Small intestine (tissue), 7 donors: ENCODE measurements around the gene KRT3. TPM values are rescaled to one million over a fixed set of nuclear protein-coding genes. Genes with fewer than 3 reads are reported as not detected.
"Not testable (repeated sequence)": the region's sequence is repeated elsewhere in the genome, so short reads cannot be mapped to it uniquely, and the experiment has no call there.

Experiments used
- DNase-seq, 2 donors: peaks; one replicate each; pipeline versions ENCODE4 v3.0.0 to v3.0.0-alpha.2; 2013
- FAIRE-seq: peaks from 2 replicates; lab custom pipeline; 2012; peaks lifted over from hg19 to GRCh38; lab: Jason Lieb, UNC
- H3K27ac ChIP-seq, 3 donors: one replicate each; pipeline ENCODE4 v1.5.1; 2013; ENCODE audit warnings: low read length in 2 of 3, mild to moderate bottlenecking in 2 of 3, control low read depth in 1 of 3, inconsistent platforms in 1 of 3, low read depth in 1 of 3, moderate library complexity in 1 of 3
- H3K27me3 ChIP-seq, 3 donors: one replicate each; pipeline ENCODE4 v1.6.1; 2013; ENCODE audit warnings: low read length in 3 of 3, inconsistent platforms in 1 of 3; ENCODE audit not compliant: control insufficient read depth in 3 of 3, insufficient read depth in 3 of 3
- H3K36me3 ChIP-seq, 3 donors: one replicate each; pipeline ENCODE4 v1.6.1; 2013; ENCODE audit warnings: low read length in 3 of 3, inconsistent platforms in 1 of 3, low read depth in 1 of 3, mild to moderate bottlenecking in 1 of 3, moderate library complexity in 1 of 3; ENCODE audit not compliant: control insufficient read depth in 3 of 3, insufficient read depth in 2 of 3
- H3K4me1 ChIP-seq, 3 donors: one replicate each; pipeline ENCODE4 v1.6.1; 2013; ENCODE audit warnings: low read length in 2 of 3, inconsistent platforms in 1 of 3, low read depth in 1 of 3, mild to moderate bottlenecking in 1 of 3, moderate library complexity in 1 of 3; ENCODE audit not compliant: control insufficient read depth in 3 of 3, insufficient read depth in 2 of 3
- H3K4me3 ChIP-seq, 3 donors: one replicate each; pipeline ENCODE4 v1.5.1; 2013; ENCODE audit warnings: low read length in 3 of 3, control low read depth in 1 of 3, inconsistent platforms in 1 of 3, low read depth in 1 of 3, mild to moderate bottlenecking in 1 of 3, moderate library complexity in 1 of 3
- H3K9me3 ChIP-seq, 2 donors: one replicate each; pipeline ENCODE4 v1.6.1; 2013; ENCODE audit warnings: low read depth in 1 of 2, low read length in 1 of 2; ENCODE audit not compliant: control insufficient read depth in 2 of 2, insufficient read depth in 1 of 2
- WGBS, 3 donors: extraction: QIAGEN DNeasy Blood & Tissue Kit; methylation state at CpG; one replicate each; pipeline ENCODE4 v1.1.7; 2013; 5-methylcytosine and 5-hydroxymethylcytosine counted together
- polyA plus RNA-seq, 4 donors: library from polyadenylated mRNA; stranded (reverse) in 3 of 4; unstranded in 1 of 4; fragments of 200-250 nt in 3 of 4; fragments of 120-200 nt in 1 of 4; gene quantifications; one replicate each; pipeline versions ENCODE4 v1.2.1 to v1.2.3, GENCODE V29; 2013
- donor health status: healthy with polysubstance abuse.
- donor health status: control.
- donor health status: control.
- donor health status: Bipolar disorder and iron deficiency.
- donor health status: healthy.

KRT3 gene
- polyA plus RNA-seq, 4 donors: not detected

- Histone ChIP-seq H3K36me3 (no peaks in the 10 kb centered on the region), H3K4me3 (no peak overlapping the region), H3K27me3 (peaks cover 0 to 5% (median 0%) of the 10 kb centered on the region in 3 donors), H3K4me1 (no peaks in the 10 kb centered on the region), H3K9me3 (no peaks in the 10 kb centered on the region), H3K27ac (no peak overlapping the region)
- DNase-seq: no peak
- no peak for FAIRE-seq
- WGBS, 3 donors: 72 to 81% (median 78%) methylated on average over 5 of the region's 5 CpGs
These were observed 3.7 kb upstream of the KRT3 start for GRCh38 chr12:52799505-52800211.

- Histone ChIP-seq H3K9me3 (no peaks in the 10 kb centered on the region), H3K27ac (no peak overlapping the region), H3K27me3 (peaks cover 0 to 9% (median 0%) of the 10 kb centered on the region in 3 donors), H3K4me3 (no peak overlapping the region), H3K4me1 (no peaks in the 10 kb centered on the region), H3K36me3 (no peaks in the 10 kb centered on the region)
- 51 to 56% (median 51%) methylated on average over 7 of the region's 7 CpGs for WGBS, 3 donors
- DNase-seq (no peak), FAIRE-seq (no peak)
These were observed 3.0 kb upstream of the KRT3 start for GRCh38 chr12:52798671-52799504.

GRCh38 chr12:52798003-52798670 lies 2.2 kb upstream of the KRT3 start:
- 83 to 91% (median 87%) methylated on average over 4 of the region's 4 CpGs for WGBS, 3 donors
- FAIRE-seq (no peak), DNase-seq (no peak)
- Histone ChIP-seq H3K4me3 (no peak overlapping the region), H3K9me3 (no peaks in the 10 kb centered on the region), H3K36me3 (no peaks in the 10 kb centered on the region), H3K27me3 (peaks cover 0 to 11% (median 0%) of the 10 kb centered on the region in 3 donors), H3K4me1 (no peaks in the 10 kb centered on the region), H3K27ac (no peak overlapping the region)

- DNase-seq (peak in 1 of 2 donors; percentile 11), FAIRE-seq (no peak)
- Histone ChIP-seq H3K27ac (no peak overlapping the region), H3K4me1 (no peaks in the 10 kb centered on the region), H3K4me3 (no peak overlapping the region), H3K36me3 (no peaks in the 10 kb centered on the region), H3K27me3 (peaks cover 0 to 11% (median 0%) of the 10 kb centered on the region in 3 donors), H3K9me3 (no peaks in the 10 kb centered on the region)
These were observed 1.6 kb upstream of the KRT3 start for GRCh38 chr12:52797529-52797894.

- no peak overlapping the region for H3K4me3 ChIP-seq
- peaks cover 0 to 14% (median 0%) of the 10 kb centered on the region in 3 donors for H3K27me3 ChIP-seq
- no peaks in the 10 kb centered on the region for H3K9me3 ChIP-seq
- DNase-seq: no peak
- no peak overlapping the region for H3K27ac ChIP-seq
- no peak for FAIRE-seq
- H3K4me1 ChIP-seq: no peaks in the 10 kb centered on the region
- 82 to 88% (median 84%) methylated on average over 3 of the region's 3 CpGs for WGBS, 3 donors
- H3K36me3 ChIP-seq: no peaks in the 10 kb centered on the region
These were observed 1.1 kb upstream of the KRT3 start for GRCh38 chr12:52796839-52797528.

DNA sequence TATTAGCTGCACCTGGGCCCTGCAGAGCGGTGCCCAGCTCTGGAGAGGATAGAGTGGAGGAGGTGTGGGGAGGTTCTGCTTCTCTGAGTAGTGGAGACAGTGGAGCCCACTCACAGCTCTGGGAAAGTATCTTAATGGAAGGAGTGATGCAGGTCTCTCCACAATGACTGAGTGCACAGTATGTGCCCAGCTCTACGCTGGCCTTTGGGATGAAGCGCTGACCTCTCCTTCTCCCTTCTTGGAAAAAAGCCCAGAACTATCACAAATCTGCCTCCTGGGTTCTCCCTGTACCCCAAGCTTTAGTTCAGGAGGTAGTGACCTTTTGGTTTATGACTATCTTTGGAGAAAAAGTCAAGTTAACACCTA lies 495 bp upstream of the KRT3 start:
- peaks cover 0 to 19% (median 0%) of the 10 kb centered on the region in 3 donors for H3K27me3 ChIP-seq
- no peak for FAIRE-seq
- WGBS, 3 donors: 91 to 96% (median 92%) methylated on average over 3 of the region's 3 CpGs
- H3K36me3 ChIP-seq: no peaks in the 10 kb centered on the region
- no peaks in the 10 kb centered on the region for H3K4me1 ChIP-seq
- H3K9me3 ChIP-seq: no peaks in the 10 kb centered on the region
- no peak for DNase-seq
- H3K27ac ChIP-seq: no peak overlapping the region
- H3K4me3 ChIP-seq: no peak overlapping the region

GRCh38 chr12:52795332-52795674 lies 614 bp downstream of the KRT3 start:
- H3K36me3 ChIP-seq, H3K9me3 ChIP-seq, H3K27ac ChIP-seq, H3K4me3 ChIP-seq, DNase-seq, FAIRE-seq, H3K4me1 ChIP-seq: not testable (repeated sequence)
- WGBS, 3 donors: 89 to 97% (median 91%) methylated on average over 2 of the region's 2 CpGs
- H3K27me3 ChIP-seq: peaks cover 0 to 30% (median 4%) of the 10 kb centered on the region in 3 donors
